ENCODE results near the gene SLCO2B1.

The SLCO2B1 gene

GRCh38 chr11:75195167-75195962 lies 44.5 kb downstream of the SLCO2B1 start:
- FAIRE-seq, result no peak

DNA sequence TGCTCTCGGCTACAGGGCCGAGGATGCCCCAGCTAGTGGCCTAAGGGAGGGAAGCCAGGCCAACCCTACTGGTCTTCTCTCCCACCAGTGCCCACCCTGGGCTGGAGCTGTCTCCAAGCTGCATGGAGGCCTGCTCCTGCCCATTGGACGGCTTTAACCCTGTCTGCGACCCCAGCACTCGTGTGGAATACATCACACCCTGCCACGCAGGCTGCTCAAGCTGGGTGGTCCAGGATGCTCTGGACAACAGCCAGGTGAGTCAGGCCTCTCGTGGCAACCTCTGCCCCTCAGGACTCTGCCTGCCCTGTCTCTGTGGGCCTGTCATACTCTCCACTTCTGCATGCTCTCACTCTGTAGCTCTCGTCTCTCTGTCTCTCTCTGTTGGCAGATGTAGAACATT lies 45.5 kb downstream of the SLCO2B1 start:
- FAIRE-seq, result no peak

GRCh38 chr11:75197512-75198277 lies 46.8 kb downstream of the SLCO2B1 start:
- no peak for FAIRE-seq

DNA sequence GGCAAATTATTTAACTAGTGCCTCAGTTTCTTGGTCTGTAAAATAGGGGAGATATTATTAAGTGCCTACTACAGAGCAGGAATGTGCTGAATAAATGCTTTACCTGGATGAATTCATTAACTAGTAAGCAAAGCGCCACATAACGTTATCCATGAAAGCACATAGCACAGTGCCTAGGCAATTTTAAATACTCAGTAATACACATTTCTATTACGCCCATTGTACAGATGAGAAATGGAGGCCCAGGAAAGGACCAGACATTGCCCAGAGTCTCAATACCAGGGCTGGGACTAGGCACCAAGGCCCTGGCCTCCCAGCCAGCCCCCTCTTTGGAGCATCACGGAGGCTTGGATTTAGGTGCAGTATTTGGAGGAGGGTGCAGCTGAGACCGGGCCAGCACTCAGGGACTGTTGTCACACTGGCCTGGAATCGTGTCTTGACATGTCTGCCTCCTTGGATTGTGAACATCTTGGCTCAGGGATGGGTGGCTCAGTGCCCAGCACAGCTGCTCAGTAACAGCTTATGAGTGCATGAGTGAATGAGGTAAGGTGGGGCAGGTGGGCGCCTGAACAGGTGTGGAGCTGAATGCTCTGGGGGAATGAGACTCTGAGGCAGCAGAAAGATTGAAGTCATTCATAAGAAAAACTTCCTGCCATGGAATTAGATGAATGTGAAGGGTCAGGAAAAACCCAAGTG lies 47.5 kb downstream of the SLCO2B1 start:
- no peak for FAIRE-seq

- FAIRE-seq, result no peak
These were observed 48.6 kb downstream of the SLCO2B1 start for GRCh38 chr11:75199412-75199955.

DNA sequence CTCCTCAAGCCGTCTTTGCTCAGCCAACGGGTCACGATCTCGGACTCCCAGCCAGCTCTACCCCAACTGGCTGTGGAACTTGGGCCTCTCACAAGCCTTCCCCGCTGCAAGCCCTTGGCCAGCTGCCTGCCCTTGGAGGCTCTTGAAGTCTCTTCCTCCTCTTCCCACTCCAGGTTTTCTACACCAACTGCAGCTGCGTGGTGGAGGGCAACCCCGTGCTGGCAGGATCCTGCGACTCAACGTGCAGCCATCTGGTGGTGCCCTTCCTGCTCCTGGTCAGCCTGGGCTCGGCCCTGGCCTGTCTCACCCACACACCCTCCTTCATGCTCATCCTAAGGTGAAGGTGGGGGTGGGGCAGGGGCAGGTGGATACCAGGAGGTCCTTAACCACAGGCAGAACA lies 49.1 kb downstream of the SLCO2B1 start:
- FAIRE-seq, result no peak

- no peak for FAIRE-seq
These were observed 49.6 kb downstream of the SLCO2B1 start for GRCh38 chr11:75200531-75200930.

GRCh38 chr11:75201771-75202170 lies 50.9 kb downstream of the SLCO2B1 start:
- FAIRE-seq, result no peak

- FAIRE-seq, result no peak
These were observed 51.3 kb downstream of the SLCO2B1 start for GRCh38 chr11:75202195-75202594.

DNA sequence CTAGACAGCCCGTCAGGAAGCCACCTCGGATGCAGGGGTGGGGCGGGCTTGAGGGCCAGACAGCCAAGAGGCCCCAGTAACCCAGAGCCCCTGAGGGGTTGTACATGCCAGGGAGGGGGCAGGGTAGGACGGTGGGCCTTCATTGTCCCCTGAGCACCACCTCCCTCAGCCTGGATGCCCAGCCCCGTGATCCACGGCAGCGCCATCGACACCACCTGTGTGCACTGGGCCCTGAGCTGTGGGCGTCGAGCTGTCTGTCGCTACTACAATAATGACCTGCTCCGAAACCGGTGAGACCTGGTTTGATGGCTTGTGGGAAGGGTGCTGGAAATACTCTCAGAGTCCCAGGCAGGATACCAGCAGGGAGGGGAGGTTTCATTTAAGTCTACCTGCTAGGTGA lies 52.2 kb downstream of the SLCO2B1 start:
- FAIRE-seq, result no peak

- no peak for FAIRE-seq
These were observed 52.7 kb downstream of the SLCO2B1 start for GRCh38 chr11:75203641-75204011.

GRCh38 chr11:75204012-75204674 lies 53.2 kb downstream of the SLCO2B1 start:
- FAIRE-seq, result no peak

DNA sequence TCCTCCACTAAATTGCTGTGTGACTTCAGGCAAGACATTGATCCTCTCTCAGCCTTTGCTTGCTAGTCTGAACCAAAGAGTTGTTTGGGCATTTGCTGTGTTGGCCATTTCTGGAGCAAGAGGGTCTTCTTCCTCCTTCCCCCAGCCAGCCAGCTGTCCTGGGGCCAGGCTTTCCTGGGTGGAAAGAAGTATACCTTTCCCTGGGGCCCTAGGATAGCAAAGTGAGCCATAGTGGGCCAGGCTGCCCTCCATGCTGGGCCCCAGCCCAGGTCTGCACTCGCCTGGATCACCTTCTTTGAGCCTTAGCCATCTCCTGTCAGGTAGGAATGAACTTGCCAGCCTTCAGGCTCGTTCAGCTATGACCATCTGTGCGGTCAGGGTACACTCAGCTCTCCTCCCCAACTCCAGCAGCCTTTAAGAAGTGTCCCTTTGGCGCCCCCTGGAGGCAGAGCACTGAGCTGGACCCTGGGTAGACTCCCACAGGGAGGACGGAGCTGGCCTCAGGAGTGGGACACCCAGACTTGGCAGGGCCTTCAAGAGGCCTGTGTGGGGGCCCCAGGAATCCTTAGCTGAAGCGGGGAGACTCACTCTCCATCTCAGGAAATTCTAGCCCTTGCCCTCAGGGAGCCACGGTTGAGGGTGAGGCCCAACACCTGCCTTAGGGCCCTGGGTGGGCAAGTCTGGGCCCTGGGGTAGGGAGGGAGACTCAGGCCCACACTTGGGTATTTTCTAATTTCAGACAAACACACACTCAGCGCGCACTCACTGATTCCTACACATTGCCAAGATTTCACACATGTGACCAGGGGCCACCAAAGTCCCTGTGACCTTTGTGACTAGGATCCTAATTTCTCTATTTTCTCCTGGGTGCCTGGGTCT lies 54.0 kb downstream of the SLCO2B1 start:
- FAIRE-seq, result no peak

GRCh38 chr11:75205564-75206020 lies 54.7 kb downstream of the SLCO2B1 start:
- FAIRE-seq, result no peak

DNA sequence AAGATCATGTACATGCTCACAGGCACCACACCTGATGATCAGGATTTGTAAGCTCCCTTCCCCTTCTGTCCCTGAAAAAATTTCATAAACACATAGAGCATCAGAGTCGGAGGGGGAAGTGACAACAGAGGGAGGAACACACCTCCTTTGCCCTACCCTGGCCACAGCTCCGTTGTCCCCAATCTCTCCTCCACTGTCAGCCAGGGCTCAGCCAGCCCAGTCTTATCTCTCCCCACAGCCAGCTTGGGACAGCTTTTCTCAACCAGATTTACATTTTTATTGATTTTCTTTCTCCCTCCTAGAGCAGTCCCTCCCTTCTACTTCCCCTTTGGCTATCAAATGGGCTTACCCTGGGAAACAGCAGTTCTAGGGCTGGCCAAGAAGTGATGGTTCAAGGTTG lies 57.5 kb downstream of the SLCO2B1 start:
- FAIRE-seq, result no peak

DNA sequence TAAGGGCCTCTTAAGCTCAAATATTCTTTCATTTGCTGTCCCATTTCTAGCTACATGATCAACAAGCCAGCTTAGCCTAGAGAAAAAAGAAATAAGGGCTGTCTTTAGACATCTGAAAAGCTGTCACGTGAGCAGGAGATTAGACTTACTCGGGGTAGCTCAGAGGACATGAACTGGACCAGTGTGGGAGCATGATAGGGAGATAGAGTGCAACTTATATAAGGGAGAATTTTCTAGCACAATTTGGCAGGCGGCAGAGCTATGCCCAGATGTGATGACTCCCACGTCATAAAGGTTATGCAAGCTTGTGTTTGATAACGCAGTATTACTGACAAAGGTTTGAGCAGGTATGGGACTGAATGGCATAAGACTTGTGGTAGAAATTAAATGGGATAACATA lies 61.5 kb downstream of the SLCO2B1 start:
- no peak for FAIRE-seq

DNA sequence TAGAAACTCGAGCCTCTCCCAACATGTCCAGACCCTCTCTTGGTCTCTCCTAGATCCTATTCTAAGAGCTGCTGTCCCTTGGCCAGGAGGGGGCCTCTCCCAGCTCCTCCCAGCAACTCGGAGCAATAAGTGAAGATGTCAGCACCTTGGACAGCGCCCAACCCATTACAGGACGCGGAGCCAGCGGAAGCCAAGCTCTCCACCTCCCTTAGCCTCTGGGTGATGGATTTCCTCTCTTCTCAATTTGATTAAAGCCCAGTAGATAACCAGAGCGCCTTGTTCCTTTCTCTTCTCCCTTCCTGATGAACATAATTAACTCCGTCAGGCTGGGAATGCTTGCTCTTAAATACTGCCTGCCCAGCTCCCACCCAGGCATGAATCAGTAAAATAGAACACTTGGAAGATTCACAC lies 63.5 kb downstream of the SLCO2B1 start:
- no peak for FAIRE-seq

DNA sequence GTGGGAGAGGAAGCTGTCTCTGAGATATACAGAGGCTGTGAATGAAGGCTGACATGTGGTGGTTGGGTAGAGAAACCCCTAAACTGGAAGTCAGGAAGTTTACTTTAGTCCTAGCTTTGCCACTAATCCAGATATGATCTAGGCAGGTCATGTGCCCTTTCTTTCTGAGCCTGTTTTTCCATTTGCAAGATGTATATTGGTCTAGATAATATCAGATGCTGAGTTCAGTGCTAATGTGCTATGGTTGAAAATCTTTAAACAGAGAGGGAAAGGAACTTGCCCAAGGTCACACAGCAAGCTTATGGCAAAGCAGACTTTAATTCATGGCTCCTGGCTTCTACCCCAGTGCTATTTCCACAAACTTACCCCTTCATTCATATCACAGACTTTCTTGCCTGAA lies 63.9 kb downstream of the SLCO2B1 start:
- FAIRE-seq, result no peak

DNA sequence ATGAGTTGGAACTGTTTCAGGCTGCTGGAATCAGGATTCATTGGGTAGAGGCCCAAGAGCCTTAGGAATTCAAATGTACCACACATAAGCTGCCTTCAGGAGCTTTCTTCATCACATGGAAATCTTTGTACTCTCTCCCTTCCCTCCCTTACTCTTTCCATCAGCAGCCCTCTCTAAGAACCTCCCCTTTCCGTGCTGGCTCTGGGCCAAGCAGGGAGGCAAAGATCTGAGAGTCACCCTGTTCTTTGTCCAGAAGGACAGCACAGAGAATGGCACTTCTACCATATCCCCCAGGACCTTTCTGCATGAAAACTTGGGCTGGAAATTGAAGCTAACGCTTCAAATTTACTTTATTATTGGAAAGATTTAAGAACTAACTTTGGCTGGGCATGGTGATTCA lies 69.0 kb downstream of the SLCO2B1 start:
- FAIRE-seq, result no peak

DNA sequence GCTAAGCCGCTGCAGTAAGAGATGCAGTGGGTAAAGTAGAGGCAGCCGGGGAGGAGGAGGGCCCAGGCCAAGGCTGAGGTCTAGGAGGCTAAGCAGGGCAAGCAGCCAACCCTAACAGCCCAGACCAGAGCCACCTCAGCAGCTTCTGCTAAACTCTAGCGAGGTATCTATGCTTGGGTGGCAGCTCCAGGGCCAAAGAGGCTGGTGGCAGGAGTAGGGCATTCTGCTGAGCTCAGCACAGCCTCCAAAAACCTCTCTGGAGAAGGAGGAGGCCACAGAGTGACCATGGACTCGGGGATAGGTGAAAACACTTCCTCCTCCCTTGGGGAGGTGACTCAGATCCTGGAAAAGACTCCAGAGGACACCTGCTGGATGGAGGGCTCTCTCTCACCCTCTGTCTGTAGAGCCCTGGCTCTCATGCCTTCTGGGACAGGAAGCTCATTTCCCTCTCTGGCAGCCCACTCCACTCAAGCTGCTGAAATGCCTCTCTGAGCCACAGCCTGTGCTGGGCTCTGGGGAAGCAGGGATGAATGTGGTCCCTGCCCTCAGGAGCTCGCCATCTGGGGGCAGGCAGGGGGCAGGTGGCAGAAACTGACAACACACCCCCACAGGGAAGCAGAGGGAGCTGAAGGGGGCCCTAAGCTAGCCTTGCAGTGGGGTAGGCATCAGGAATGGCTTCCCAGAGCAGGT lies 73.2 kb downstream of the SLCO2B1 start:
- FAIRE-seq, result no peak

DNA sequence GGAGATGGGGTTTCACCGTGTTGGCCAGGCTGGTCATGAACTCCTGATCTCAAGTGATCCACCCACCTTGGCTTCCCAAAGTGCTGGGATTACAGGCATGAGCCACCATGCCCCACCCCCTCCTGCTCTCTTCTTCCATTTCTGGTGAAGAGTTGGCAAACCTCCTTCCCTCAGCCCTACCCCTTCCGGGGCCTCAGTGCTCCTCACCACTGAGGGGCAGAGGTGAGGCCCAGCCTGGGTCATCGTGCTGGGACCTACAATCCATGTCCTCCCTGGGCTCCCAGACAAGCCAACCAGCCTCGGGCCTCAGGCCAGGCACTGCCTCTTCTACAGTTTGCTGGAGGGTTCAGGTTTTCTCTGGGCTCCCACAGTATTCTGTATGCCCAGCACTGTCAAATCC lies 74.9 kb downstream of the SLCO2B1 start:
- no peak for FAIRE-seq

All from A204.1 (cell line).